PC-9 (cell line): ENCODE measurements around the gene KREMEN1. TPM values are rescaled to one million over a fixed set of nuclear protein-coding genes. Genes with fewer than 3 reads are reported as not detected.

Experiments
- BruUV-seq: library from RNA; stranded (reverse); fragments of 400-500 nt; replicated peaks from 2 replicates; lab custom pipeline; 2021; lab: Mats Ljungman, UMichigan
- CTCF ChIA-PET: fragments of 300-600 bp; sonication (Branson Sonifier 250); formaldehyde crosslinking; loops from one replicate; lab custom pipeline; 2022; ENCODE audit warnings: antibody characterized with exemption; lab: Charles Lee
- POLR2A ChIA-PET: fragments of 300-600 bp; sonication (Branson Sonifier 250); formaldehyde crosslinking; loops from one replicate; lab custom pipeline; 2022; ENCODE audit warnings: antibody characterized with exemption; ENCODE audit not compliant: unreplicated experiment; lab: Charles Lee
- DNase-seq, 2 experiments: peaks; one replicate each; pipeline versions ENCODE4 v3.0.0 to v3.0.0-alpha.2; 2015 to 2022; ENCODE audit warnings: mixed read lengths in 1 of 2
- H2AFZ ChIP-seq: fragments of 200-600 bp; sonication (generic); 2 replicates; pipeline ENCODE4 v1.8.1; 2017; ENCODE audit warnings: antibody characterized with exemption
- H3F3A ChIP-seq: fragments of 200-600 bp; sonication (generic); 2 replicates; pipeline ENCODE4 v1.8.1; 2017; ENCODE audit warnings: antibody characterized with exemption, mild to moderate bottlenecking, low read depth; ENCODE audit not compliant: insufficient read depth
- H3K27ac ChIP-seq: fragments of 200-600 bp; sonication (generic); 2 replicates; pipeline ENCODE4 v1.6.1; 2016; ENCODE audit warnings: mixed run types
- H3K27me3 ChIP-seq: fragments of 200-600 bp; sonication (generic); 2 replicates; pipeline ENCODE4 v1.6.1; 2016; ENCODE audit warnings: low read depth, mixed run types; ENCODE audit not compliant: insufficient read depth
- H3K36me3 ChIP-seq: fragments of 200-600 bp; sonication (generic); 2 replicates; pipeline ENCODE4 v1.6.1; 2016; ENCODE audit warnings: low read depth, mixed run types
- H3K4me1 ChIP-seq: fragments of 200-600 bp; sonication (generic); replicated peaks from 2 replicates; pipeline ENCODE4 v1.6.1; 2016; ENCODE audit warnings: mixed run types; ENCODE audit not compliant: insufficient read depth
- H3K4me2 ChIP-seq: fragments of 200-600 bp; sonication (generic); 2 replicates; pipeline ENCODE4 v1.6.1; 2017; ENCODE audit warnings: mixed run types
- H3K4me3 ChIP-seq: fragments of 200-600 bp; sonication (generic); 2 replicates; pipeline ENCODE4 v1.6.1; 2016; ENCODE audit warnings: mixed run types
- H3K79me2 ChIP-seq: fragments of 200-600 bp; sonication (generic); 2 replicates; pipeline ENCODE4 v1.6.1; 2017; ENCODE audit warnings: low read depth, mixed run types
- H3K9me2 ChIP-seq: fragments of 200-600 bp; sonication (generic); 2 replicates; pipeline ENCODE4 v1.8.1; 2017; ENCODE audit warnings: mild to moderate bottlenecking; ENCODE audit not compliant: insufficient read depth
- H3K9me3 ChIP-seq: fragments of 200-600 bp; sonication (generic); 2 replicates; pipeline ENCODE4 v1.8.1; 2016; ENCODE audit warnings: low read depth; ENCODE audit not compliant: insufficient read depth
- H4K20me1 ChIP-seq: fragments of 200-600 bp; sonication (generic); 2 replicates; pipeline ENCODE4 v1.8.1; 2017; ENCODE audit not compliant: insufficient read depth
- CTCF ChIP-seq: fragments of 200-600 bp; sonication (generic); conservative IDR thresholded peaks from 2 replicates; pipeline ENCODE4 v1.6.1; 2017; ENCODE audit warnings: mixed run types, antibody characterized with exemption, mild to moderate bottlenecking, moderate library complexity
- EZH2 ChIP-seq: fragments of 200-600 bp; sonication (generic); IDR thresholded peaks from 2 replicates; pipeline ENCODE4 v1.8.0; 2017; ENCODE audit warnings: antibody characterized with exemption, low read depth
- intact Hi-C: fragments of 100-400 bp; cut with micrococcal nuclease; formaldehyde crosslinking; loops from one replicate; pipeline ENCODE4 v1.10.0; 2022; ENCODE audit not compliant: unreplicated experiment
- total RNA-seq: library from RNA; stranded (reverse); gene quantifications from 2 replicates; pipeline ENCODE4 v1.2.3, GENCODE V29; 2021

The KREMEN1 gene
- total RNA-seq, 1 experiment from 2014 or later, result 6.1 TPM

DNA sequence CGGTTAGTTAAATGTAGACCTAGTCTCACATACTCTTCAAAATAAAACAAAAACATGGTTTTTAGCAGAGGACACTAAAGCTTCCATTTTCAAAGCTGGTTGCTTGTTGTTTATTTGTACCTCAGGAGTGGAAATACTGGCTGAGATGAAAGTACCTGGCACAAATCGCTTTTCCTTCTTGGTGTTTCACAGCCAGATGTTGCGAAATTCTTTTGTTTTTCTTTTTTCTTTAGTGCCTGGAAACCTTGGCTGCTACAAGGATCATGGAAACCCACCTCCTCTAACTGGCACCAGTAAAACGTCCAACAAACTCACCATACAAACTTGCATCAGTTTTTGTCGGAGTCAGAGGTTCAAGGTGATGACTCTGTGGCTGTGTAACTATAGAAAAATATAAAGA, 48.3 kb downstream of the KREMEN1 start:
- Histone ChIP-seq H3K79me2 (no peaks in the 10 kb centered on the region), H3F3A (peaks cover 5% of the 10 kb centered on the region; the same call in 1 of the 2 replicates), H4K20me1 (no peaks in the 10 kb centered on the region), H3K4me3 (no peak overlapping the region), H3K9me2 (no peaks in the 10 kb centered on the region), H3K27me3 (0 out of 2 replicates have a peak, but pooled peaks cover 2% of the 10 kb centered on the region), H3K27ac (no peak overlapping the region), H3K4me1 (no peaks in the 10 kb centered on the region), H3K9me3 (no peaks in the 10 kb centered on the region; the same call in 1 of the 2 replicates), H3K4me2 (no peak overlapping the region), H3K36me3 (no peaks in the 10 kb centered on the region), H2AFZ (no peak overlapping the region)
- POLR2A ChIA-PET, result no interaction called here
- BruUV-seq, result no TSS peak
- no peak for DNase-seq
- CTCF ChIA-PET, result no interaction called here
- no peak for TF ChIP-seq CTCF
- TF ChIP-seq EZH2, result no peak
- intact Hi-C loops, result no loop called here

DNA sequence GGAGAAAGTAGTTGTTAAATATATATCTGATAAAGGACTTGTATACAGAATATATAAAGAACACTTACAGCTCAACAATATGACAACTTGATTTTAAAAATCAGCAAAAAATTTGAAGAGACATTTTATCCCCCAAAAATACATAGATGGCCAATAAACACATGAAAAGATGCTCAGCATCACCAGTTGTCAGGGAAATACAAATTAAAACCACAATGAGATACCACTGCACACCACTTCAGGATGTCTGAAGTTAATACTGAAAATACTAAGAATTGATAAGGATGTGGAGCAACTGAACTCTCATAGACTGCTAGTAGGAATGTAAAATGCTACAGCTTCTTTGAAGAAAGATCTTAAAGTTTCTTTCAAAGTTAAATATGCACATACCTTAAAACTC, 49.2 kb downstream of the KREMEN1 start:
- POLR2A ChIA-PET, result no interaction called here
- no peaks in the 10 kb centered on the region for H3K9me2 ChIP-seq
- CTCF ChIA-PET, result no interaction called here
- H3K9me3 ChIP-seq, result no peaks in the 10 kb centered on the region; the same call in 1 of the 2 replicates
- DNase-seq, result no peak
- no peaks in the 10 kb centered on the region for H3K36me3 ChIP-seq
- no peak overlapping the region for H3K4me3 ChIP-seq
- peaks cover 5% of the 10 kb centered on the region; the same call in 1 of the 2 replicates for H3F3A ChIP-seq
- intact Hi-C loops, result no loop called here
- H2AFZ ChIP-seq, result no peak overlapping the region
- no peak overlapping the region for H3K4me2 ChIP-seq
- 0 out of 2 replicates have a peak, but pooled peaks cover 2% of the 10 kb centered on the region for H3K27me3 ChIP-seq
- no peaks in the 10 kb centered on the region for H3K4me1 ChIP-seq
- no TSS peak for BruUV-seq
- no peaks in the 10 kb centered on the region for H4K20me1 ChIP-seq
- TF ChIP-seq EZH2 (no peak), CTCF (no peak)
- no peak overlapping the region for H3K27ac ChIP-seq
- no peaks in the 10 kb centered on the region for H3K79me2 ChIP-seq

DNA sequence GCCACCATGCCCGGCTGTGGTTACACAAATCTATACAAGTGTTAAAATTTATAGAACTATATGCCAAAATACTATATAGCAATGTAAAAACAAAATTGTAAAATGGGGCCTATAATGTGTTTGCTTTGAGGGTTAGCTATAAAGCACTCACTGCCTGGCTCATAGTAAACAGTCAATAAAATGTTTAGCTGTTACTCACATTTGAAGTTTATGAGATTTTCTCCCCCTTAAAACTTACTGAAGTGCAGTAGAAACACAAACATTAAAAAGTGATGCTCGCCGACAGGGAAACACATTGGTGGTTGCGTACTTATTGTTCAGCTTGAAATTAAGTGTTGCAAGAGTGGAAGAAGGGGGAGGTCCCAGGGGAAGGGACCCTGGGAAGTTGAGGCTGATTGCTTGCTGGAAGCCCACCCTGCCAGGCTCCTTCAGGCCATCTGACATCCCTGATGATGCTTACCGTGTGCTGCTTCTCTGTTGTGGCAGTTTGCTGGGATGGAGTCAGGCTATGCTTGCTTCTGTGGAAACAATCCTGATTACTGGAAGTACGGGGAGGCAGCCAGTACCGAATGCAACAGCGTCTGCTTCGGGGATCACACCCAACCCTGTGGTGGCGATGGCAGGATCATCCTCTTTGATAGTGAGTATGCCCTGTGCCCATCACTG, 52.1 kb downstream of the KREMEN1 start:
- no TSS peak for BruUV-seq
- POLR2A ChIA-PET, result no interaction called here
- intact Hi-C loops, result no loop called here

More for the DNA sequence above, 52.1 kb downstream of the KREMEN1 start:
- Histone ChIP-seq H2AFZ (no peak overlapping the region), H4K20me1 (no peaks in the 10 kb centered on the region), H3K4me3 (no peak overlapping the region), H3K4me1 (no peaks in the 10 kb centered on the region), H3K79me2 (no peaks in the 10 kb centered on the region), H3K4me2 (no peak overlapping the region), H3F3A (peaks cover 5% of the 10 kb centered on the region; the same call in 1 of the 2 replicates), H3K9me3 (no peaks in the 10 kb centered on the region), H3K9me2 (no peaks in the 10 kb centered on the region), H3K27me3 (no peaks in the 10 kb centered on the region), H3K36me3 (no peaks in the 10 kb centered on the region), H3K27ac (no peak overlapping the region)
- CTCF ChIA-PET, result no interaction called here
- no peak for DNase-seq
- TF ChIP-seq CTCF (no peak), EZH2 (no peak)
